ENCODE data around the gene THSD1.
"Not testable (repeated sequence)": the region's sequence is repeated elsewhere in the genome, so short reads cannot be mapped to it uniquely, and the experiment has no call there.

Gene THSD1

DNA sequence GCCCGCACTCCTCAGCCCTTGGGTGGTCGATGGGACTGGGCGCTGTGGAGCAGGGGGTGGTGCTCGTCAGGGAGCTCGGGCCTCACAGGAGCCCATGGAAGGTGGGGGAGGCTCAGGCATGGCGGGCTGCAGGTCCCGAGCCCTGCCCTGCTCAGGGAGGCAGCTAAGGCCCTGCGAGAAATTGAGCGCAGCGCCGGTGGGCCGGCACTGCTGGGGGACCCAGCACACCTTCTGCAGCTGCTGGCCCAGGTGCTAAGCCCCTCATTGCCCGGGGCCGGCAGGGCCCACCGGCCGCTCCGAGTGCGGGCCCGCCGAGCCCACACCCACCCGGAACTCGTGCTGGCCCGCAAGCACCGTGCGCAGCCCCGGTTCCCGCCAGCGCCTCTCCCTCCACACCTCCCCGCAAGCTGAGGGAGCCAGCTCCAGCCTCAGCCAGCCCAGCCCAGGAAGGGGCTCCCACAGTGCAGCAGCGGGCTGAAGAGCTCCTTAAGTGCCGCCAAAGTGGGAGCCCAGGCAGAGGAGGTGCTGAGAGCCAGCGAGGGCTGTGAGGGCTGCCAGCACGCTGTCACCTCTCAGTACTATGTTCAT lies 2.2 kb upstream of the THSD1 start:
- not testable (repeated sequence) for DNase-seq

DNA sequence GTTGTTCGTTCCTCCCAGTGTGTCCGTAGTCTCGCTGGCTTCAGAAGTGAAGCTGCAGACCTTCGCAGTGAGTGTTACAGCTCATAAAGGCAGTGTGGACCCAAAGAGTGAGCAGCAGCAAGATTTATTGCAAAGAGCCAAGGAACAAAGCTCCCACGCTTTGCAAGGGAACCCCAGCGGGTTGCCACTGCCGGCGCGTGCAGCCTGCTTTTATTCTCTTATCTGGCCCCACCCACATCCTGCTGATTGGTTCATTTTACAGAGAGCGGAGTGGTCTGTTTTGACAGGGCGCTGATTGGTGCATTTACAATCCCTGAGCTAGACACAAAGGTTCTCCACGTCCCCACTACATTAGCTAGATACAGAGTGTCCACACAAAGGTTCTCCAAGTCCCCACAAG lies 1.5 kb upstream of the THSD1 start:
- DNase-seq: not testable (repeated sequence)

- no peak for DNase-seq
Observed at GRCh38 chr13:52406629-52407028, 657 bp upstream of the THSD1 start.

GRCh38 chr13:52405369-52405766 lies 604 bp downstream of the THSD1 start:
- no peak for DNase-seq

- DNase-seq: no peak
Observed at GRCh38 chr13:52399708-52400107, 6.3 kb downstream of the THSD1 start.

- no peak for DNase-seq
Observed at GRCh38 chr13:52399046-52399445, 6.9 kb downstream of the THSD1 start.

DNA sequence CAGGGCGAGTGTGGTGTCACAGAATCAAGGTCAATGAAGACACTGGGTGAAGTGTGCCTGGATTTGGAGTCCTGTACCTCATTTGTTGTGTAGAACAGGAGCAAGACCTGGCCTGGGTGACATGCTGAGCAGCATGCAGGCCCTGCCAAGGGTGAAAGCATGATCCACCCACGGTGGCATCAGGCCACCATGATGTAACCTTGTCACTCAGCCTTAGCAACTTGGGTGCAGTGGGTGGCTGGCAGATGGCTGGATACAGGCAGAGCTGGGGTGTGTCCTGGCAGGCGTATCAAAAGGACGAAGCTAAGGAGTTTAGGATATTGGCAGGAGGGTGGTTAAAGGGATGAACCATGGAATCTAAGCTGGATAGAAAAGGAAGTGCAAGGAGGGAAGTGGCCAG lies 10.3 kb downstream of the THSD1 start:
- no peak for DNase-seq

DNA sequence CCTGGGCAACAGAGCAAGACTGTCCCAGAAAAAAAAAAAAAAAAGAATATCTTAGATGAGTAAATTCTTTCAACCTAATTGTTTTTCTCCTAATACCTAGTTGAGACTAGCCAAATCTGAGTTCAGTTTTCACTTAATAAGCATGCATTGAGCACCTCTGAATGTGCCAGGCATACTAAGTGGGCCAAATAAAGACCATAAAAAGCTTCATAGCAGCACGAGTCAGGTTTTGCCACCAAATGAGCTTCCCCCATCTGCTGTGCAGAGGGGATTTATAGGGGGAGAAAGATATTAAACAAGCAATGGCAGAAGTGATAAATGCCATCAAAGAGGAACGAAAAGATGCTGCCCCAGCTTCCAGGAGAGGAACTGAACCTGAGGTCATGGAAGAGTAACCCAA lies 11.4 kb downstream of the THSD1 start:
- DNase-seq: no peak

- DNase-seq: no peak
Observed at GRCh38 chr13:52393572-52394357, 12.2 kb downstream of the THSD1 start.

GRCh38 chr13:52387721-52388120 lies 18.3 kb downstream of the THSD1 start:
- no peak for DNase-seq

DNA sequence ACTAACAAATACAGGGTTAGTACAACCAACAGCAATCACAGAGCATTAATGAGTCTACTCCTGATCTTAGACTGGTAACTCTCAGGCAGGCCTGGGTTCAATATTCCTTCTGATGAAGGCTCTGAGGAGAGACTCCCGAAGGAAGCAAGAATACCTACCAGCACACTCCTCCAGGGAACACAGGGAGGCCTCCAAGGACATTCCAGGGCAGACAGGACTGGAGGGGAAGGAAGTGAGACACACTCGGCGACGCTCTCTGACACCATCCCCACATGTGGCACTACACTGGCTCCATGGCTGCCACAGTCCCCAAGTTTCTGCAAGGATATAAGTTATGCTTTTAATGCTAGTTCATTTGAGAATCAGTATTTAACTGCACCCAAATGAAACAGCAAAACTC lies 20.1 kb downstream of the THSD1 start:
- DNase-seq: no peak

GRCh38 chr13:52383366-52383765 lies 22.6 kb downstream of the THSD1 start:
- no peak for DNase-seq

DNA sequence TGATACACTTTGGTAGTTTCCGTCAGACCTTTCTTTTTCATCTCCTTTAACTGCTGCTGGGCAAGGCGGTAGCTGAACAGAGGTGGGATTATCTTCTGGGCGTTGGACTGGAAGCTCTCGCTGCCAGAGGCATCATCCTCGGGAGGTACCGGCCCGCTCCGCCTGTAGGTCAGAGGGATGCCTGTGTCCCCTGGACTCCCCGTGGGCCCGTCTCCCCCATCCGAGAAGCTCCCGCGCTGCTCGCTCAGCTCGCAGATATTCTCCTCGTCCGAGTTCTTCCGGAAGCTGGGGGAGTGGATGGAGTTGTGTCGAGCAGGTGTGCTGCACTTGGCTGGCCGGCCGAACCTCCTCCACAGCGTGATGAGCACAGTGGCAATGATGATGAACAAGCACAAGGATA lies 27.7 kb downstream of the THSD1 start:
- no peak for DNase-seq

DNA sequence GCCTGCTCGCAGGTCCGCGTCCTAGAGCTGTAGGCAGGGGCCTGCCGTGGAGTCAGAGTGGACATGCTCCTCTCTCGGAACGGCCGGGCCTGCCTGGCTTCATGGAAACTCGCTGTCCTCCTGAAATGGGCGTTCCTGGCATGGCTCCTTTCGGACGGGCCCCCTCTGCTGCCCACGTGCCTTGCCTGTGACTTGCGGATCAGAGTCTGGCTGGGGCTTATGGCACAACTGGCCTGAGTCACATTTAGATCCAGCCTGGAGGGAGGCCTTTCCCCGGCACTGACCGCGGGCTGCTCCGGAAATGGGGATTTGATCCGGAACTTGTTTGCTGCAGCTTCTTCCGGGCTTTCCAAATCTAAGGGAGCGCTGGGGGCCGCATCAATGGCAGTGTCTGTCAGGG lies 28.1 kb downstream of the THSD1 start:
- DNase-seq: no peak

DNA sequence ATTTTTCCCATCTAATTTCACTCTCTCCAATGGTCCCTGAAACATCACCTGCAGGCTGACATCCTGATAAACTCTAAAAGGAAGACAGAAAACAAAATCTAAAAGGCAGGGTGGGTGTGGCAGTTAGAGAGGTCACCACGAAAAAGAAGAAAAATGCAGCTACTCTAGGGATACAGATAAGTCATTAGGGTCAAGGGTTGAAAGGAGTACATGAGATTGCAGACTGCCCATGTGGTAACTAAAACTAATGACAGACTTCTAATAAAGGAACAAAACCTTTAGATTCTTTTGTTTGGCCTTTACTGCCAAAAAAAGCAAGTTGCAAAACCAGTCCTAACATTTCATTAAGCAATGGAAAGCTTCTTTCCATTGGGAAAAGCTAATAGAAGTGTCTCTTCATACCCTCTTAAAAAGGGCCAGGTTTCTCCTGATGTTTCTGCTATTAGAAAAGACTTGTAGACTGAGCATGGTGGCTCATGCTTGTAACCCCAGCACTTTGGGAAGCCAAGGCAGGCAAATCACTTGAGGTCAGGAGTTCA lies 31.0 kb downstream of the THSD1 start:
- DNase-seq: no peak

GRCh38 chr13:52374389-52374788 lies 31.6 kb downstream of the THSD1 start:
- DNase-seq: no peak

DNA sequence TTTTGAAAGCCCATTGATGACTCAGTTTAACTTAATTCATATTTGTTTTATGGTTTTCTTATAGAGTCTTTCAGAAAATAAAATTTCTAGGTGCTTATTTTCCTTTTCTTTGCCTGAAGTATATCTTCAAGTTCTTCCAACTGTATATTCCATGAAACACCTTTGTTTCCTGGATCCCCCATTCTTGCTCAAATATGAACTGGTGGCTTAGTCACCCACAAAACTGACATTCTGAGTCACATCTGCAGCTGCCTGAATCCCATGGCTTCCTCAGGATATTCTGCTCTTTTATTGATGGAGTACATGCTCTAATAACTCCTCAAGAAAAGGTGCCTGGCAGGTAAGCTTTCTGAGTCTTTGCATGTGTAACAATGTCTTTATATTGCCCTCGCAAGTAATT lies 32.7 kb downstream of the THSD1 start:
- not testable (repeated sequence) for DNase-seq

- DNase-seq: no peak
Observed at GRCh38 chr13:52371736-52372247, 34.2 kb downstream of the THSD1 start.

DNA sequence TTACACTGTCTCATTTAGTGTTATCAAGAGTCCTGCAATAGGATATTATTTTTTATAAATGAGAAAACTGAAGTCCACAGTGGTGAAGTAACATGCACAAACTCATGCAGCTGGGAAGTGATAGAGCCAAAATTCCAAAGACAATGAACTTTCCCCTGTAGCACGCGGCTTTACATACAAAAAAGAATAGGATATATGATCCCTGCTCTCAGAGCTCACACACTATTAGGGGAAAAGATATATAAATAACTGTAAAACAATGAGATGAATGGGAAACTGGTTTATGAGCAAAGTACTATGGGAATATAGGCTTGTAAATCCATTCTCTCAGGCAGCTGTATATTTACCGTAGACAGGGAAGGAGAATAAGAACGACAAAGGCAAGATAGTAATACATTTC lies 39.7 kb downstream of the THSD1 start:
- no peak for DNase-seq

DNA sequence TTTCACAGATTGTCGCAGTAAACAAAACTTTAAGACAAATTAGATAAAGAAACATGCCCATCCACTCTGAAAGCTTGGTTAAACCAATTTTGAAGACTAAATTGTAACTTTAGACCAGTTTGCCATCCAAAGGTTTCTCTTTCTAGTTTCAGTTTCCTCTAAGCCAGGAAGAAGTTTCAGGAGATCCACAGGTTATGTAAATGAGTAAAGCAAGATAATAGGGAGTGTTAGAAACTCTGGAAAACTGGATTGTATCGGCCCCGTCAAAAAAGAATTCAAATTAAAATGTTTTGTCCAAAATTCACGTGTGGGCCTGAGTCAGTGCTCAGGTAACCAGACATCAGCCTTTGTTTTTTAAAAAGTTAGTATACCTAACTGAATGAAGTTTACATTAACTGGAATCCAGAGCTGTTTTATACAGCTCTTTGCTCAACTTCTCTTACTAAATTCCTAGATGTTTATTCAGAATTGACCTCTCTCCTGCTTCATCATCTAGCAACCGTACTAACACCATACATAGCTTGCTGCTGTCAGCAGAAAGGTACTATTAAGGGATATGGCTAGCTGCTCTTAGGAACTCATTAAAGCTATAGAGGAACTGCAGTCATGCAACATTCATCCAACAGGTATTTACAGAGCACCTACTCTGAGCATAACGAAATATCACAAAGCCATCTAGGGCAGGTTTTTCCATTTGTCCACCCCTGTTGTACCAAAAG lies 43.6 kb downstream of the THSD1 start:
- DNase-seq: not testable (repeated sequence)

- DNase-seq: no peak
Observed at GRCh38 chr13:52361225-52361624, 44.7 kb downstream of the THSD1 start.

- DNase-seq: no peak
Observed at GRCh38 chr13:52359534-52359933, 46.4 kb downstream of the THSD1 start.

GRCh38 chr13:52356327-52356726 lies 49.6 kb downstream of the THSD1 start:
- no peak for DNase-seq

- no peak for DNase-seq
Observed at GRCh38 chr13:52353193-52353592, 52.8 kb downstream of the THSD1 start.

Data from activated CD4-positive, alpha-beta T cell treated with anti-CD3 and anti-CD28 coated beads, Interleukin-10, Interleukin-2, amounts not matched to agents 100 ng/mL and 50 ng/mL, durations not matched to agents 16 hours and 8 hours (primary cell).